Testis (tissue), 2 donors: Measurements from ENCODE around the gene TNFAIP8.

Source experiments
- CTCF ChIP-seq, 3 experiments: fragments of 450-650 bp in 2 of 3; fragments of 200-600 bp in 1 of 3; sonication (generic) in 1 of 3; IDR thresholded peaks; one replicate each; pipeline ENCODE4 v1.5.1; 2016 to 2019; ENCODE audit warnings: antibody characterized with exemption in 3 of 3, mild to moderate bottlenecking in 2 of 3, moderate library complexity in 1 of 3
- POLR2A ChIP-seq: fragments of 450-650 bp; IDR thresholded peaks from one replicate; pipeline ENCODE4 v1.6.1; 2017; ENCODE audit warnings: antibody characterized with exemption, mild to moderate bottlenecking, moderate library complexity

GRCh38 chr5:119356612-119357188 is 881 bp downstream of the TNFAIP8 start:
- TF ChIP-seq POLR2A = no peak
- TF ChIP-seq CTCF (IDR thresholded peaks at IDR 0.05) = no peak
